GM19035 (cell line): ENCODE measurements around the gene CCER1.

ENCODE experiments used
- ATAC-seq: cut with Tn5 transposase; IDR thresholded peaks from one replicate; pipeline ENCODE4 v1.9.1; 2021; ENCODE audit not compliant: unreplicated experiment

The CCER1 gene

GRCh38 chr12:90922145-90922627, 32.8 kb downstream of the CCER1 start:
- ATAC-seq: no peak

DNA sequence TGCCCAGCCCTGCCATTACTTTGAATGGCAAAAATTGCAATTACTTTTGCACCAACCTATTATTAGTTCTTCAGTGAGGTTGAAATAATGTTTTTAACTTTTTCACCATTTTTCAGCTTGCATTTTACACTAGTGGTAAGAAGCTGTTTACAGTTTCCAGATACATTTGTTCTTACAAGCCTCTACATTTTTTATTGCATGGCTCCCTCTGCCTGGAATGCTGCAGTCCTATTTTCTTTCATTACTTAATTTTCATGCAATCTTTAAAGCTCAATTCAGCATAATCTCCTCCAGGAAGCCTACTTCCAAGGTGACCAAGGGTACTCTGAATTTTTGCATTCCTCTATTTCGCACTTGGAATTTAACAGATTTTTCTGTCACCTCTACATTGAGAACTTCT, 33.4 kb downstream of the CCER1 start:
- no peak for ATAC-seq

GRCh38 chr12:90920222-90920621, 34.8 kb downstream of the CCER1 start:
- no peak for ATAC-seq

DNA sequence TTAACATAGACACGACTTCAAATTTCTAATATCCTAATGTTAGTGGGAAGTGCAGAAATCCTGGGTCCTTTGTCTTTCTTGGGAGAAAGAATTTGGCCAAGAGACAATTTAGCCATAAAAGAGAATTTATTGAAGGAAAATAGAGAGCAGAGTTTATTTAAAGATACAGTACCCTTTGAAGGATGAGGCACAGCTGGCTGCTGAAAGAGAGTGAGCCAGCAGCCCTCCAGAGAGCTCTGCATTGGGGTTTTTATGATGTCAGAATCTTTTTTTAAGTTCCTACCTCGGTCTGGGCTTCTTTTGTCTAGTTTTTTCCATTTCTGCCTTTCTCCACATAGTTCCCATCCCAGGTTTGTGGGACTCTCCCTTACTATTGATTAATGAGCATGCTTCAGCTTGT, 37.5 kb downstream of the CCER1 start:
- no peak for ATAC-seq

DNA sequence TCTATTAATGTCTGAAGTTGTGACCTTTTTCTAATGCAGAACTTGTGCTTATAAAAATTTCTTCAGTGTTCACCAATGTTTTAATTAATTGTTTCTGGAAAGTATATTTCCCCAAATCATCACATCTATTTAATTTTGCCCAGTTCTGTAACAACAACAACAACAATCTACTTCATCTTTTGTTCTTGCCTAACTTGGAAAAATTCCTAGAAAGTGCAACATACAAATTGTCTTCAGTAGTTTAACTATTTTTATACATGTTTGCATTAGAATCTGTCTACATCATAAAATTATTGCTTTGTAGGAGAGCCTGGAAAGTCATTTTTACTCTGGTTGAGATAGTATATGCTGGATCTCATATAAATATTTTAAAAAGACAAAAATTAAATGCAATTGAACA, 38.5 kb downstream of the CCER1 start:
- ATAC-seq: no peak

- no peak for ATAC-seq
Measured at GRCh38 chr12:90915353-90915752, 39.6 kb downstream of the CCER1 start.

DNA sequence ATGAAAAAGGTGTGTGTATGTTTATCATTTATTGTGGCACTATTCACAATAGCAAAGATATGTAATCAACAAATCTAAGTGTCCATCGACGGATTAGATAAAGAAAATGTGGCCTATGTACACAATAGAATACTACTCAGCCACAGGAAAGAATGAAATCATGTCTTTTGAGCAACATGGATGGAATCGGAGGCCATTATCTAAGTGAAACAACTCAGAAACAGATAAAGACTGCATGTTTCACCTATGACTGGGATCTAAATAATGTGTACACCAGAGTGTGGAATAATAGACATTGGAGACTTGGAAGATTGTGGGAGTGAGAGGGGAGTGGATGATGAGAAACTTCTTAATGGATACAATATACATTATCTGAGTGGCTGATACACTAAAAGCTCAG, 44.0 kb downstream of the CCER1 start:
- no peak for ATAC-seq

DNA sequence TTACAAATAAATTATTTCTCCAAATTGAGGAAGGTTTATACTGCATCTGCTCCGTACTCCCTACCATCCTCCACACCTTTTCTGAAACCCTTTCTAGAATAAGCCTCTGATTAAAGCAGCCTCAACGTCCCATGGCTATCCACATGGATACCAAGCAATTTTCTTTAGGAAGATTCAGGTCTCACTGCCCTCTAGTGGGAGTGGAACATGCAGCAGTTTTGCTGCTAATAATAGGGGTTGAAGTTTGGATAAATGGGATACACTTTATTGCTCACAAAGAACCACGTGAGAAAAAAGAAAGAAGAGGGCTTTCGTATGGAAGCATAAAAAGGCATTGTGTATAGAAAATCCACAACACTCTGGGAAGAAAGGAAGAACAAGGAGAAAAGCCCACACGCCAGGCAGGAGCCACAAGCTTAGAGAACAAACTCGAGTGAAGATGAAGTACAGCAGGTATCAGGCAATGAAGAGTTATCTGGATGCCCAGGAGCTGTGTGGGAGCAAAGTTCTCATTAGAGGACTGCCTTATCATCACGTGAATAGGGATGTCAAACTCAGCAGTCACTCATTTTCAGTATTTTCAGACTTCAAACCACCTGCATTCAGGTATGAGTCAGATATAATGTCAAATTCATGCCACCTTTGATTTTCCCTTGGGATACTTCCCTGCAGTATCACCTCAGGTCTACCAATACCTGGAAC, 45.8 kb downstream of the CCER1 start:
- ATAC-seq: no peak

DNA sequence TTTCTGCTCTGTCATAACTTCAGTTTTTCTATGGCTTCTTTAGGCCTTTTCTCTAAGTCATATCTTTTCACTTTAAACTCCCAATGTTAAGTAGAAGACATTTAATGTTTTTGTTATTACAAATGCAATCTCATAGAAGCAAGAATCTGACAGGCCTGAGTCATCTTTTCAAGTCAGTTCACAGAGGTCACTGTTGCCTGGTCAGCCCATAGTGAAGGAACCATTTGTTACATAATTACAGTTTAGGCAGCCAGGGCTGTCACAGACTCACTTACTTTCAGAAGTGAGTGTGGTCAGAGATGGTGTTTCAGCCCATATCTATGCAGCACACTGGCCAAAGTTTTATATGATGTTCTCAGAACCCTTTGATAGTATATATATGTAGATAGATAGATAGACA, 46.5 kb downstream of the CCER1 start:
- no peak for ATAC-seq

GRCh38 chr12:90905691-90906370, 49.1 kb downstream of the CCER1 start:
- ATAC-seq: no peak

- no peak for ATAC-seq
Measured at GRCh38 chr12:90902596-90902995, 52.4 kb downstream of the CCER1 start.
